OCI-LY7 (cell line): ENCODE results near the gene ZFYVE26.

ENCODE experiments used
- EZH2phosphoT487 ChIP-seq: fragments of 200-600 bp; sonication (generic); IDR thresholded peaks from 2 replicates; pipeline ENCODE4 v1.6.1; 2018; ENCODE audit warnings: low read depth, borderline replicate concordance, mild to moderate bottlenecking, mixed run types, antibody characterized with exemption, low read length, moderate library complexity, mixed read lengths
- TF ChIP-seq, protein P1 (sequence below): fragments of 200-600 bp; sonication (generic); conservative IDR thresholded peaks from 2 replicates; pipeline ENCODE4 v1.5.1; 2014; ENCODE audit warnings: mild to moderate bottlenecking, antibody characterized with exemption, low read length, moderate library complexity, mixed read lengths

GRCh38 chr14:67734675-67735074 is 81.7 kb downstream of the ZFYVE26 start:
- TF ChIP-seq, protein P1, sequence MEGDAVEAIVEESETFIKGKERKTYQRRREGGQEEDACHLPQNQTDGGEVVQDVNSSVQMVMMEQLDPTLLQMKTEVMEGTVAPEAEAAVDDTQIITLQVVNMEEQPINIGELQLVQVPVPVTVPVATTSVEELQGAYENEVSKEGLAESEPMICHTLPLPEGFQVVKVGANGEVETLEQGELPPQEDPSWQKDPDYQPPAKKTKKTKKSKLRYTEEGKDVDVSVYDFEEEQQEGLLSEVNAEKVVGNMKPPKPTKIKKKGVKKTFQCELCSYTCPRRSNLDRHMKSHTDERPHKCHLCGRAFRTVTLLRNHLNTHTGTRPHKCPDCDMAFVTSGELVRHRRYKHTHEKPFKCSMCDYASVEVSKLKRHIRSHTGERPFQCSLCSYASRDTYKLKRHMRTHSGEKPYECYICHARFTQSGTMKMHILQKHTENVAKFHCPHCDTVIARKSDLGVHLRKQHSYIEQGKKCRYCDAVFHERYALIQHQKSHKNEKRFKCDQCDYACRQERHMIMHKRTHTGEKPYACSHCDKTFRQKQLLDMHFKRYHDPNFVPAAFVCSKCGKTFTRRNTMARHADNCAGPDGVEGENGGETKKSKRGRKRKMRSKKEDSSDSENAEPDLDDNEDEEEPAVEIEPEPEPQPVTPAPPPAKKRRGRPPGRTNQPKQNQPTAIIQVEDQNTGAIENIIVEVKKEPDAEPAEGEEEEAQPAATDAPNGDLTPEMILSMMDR: no peak
- no peak for TF ChIP-seq EZH2phosphoT487
